Adrenal gland (tissue), 5 donors: ENCODE results near the gene EID2B.

Experiments used
- CTCF ChIP-seq, 6 experiments: fragments of 450-650 bp in 4 of 6; fragments of 200-600 bp in 2 of 6; sonication (generic) in 1 of 6; IDR thresholded peaks; 1 replicate in 5 of 6; 2 replicates in 1 of 6; pipeline versions ENCODE4 v1.5.1 to v1.8.0; 2016 to 2021; ENCODE audit warnings: antibody characterized with exemption in 6 of 6, mild to moderate bottlenecking in 2 of 6, moderate library complexity in 1 of 6
- POLR2A ChIP-seq, 2 donors: fragments of 450-650 bp; IDR thresholded peaks; one replicate each; pipeline ENCODE4 v1.6.1; 2017; ENCODE audit warnings: antibody characterized with exemption in 2 of 2, mild to moderate bottlenecking in 2 of 2, moderate library complexity in 1 of 2
- donor health status: DM: no; HTN: no; CAD: no.

- TF ChIP-seq POLR2A (IDR thresholded peaks at IDR 0.05) = no peak
- no peak for TF ChIP-seq CTCF (IDR thresholded peaks at IDR 0.05)
Measured at GRCh38 chr19:39494661-39495060, 38.0 kb downstream of the EID2B start.
